Common myeloid progenitor, CD34-positive (primary cell): ENCODE measurements around the gene RAI14.
A peak's percentile ranks its signal among the peaks of the same experiment; 100 is the strongest.
"Not testable (repeated sequence)": the region's sequence is repeated elsewhere in the genome, so short reads cannot be mapped to it uniquely, and the experiment has no call there.

Source experiments
- CTCF ChIA-PET: fragments of 350-600 bp; sonication (Branson Sonifier 250); formaldehyde crosslinking; loops from one replicate; lab custom pipeline; 2021; ENCODE audit warnings: antibody characterized with exemption; lab: Charles Lee
- POLR2A ChIA-PET: fragments of 350-600 bp; sonication (Branson Sonifier 250); formaldehyde crosslinking; loops from one replicate; lab custom pipeline; 2021; ENCODE audit warnings: antibody characterized with exemption; lab: Charles Lee
- DNase-seq, 3 donors: peaks; one replicate each; pipeline versions ENCODE4 v3.0.0 to v3.0.0-alpha.2; 2013
- H3K27ac ChIP-seq, 2 experiments: 1 replicate in 1 of 2; 2 replicates in 1 of 2; pipeline ENCODE4 v1.7.0; 2013; ENCODE audit warnings: inconsistent platforms in 2 of 2, low read length in 2 of 2, mild to moderate bottlenecking in 2 of 2, low read depth in 1 of 2, moderate library complexity in 1 of 2; ENCODE audit not compliant: severe bottlenecking in 2 of 2, insufficient read depth in 1 of 2, poor library complexity in 1 of 2
- H3K27me3 ChIP-seq, 5 experiments: replicated peaks in 2 of 5; 1 replicate in 3 of 5; 2 replicates in 2 of 5; pipeline versions ENCODE4 v1.6.1 to v1.7.0; 2013; ENCODE audit warnings: low read length in 4 of 5, mild to moderate bottlenecking in 2 of 5, moderate library complexity in 2 of 5, inconsistent platforms in 1 of 5; ENCODE audit not compliant: insufficient read depth in 5 of 5, control insufficient read depth in 4 of 5
- H3K36me3 ChIP-seq, 4 experiments: 1 replicate in 2 of 4; 2 replicates in 2 of 4; pipeline versions ENCODE4 v1.6.1 to v1.7.0; 2013; ENCODE audit warnings: low read length in 3 of 4, control low read depth in 1 of 4, mild to moderate bottlenecking in 1 of 4; ENCODE audit not compliant: control insufficient read depth in 4 of 4, insufficient read depth in 4 of 4
- H3K4me1 ChIP-seq, 4 experiments: 1 replicate in 3 of 4; 2 replicates in 1 of 4; pipeline versions ENCODE4 v1.6.1 to v1.7.1; 2013; ENCODE audit warnings: low read length in 3 of 4, mild to moderate bottlenecking in 3 of 4, control low read depth in 1 of 4, inconsistent platforms in 1 of 4, moderate library complexity in 1 of 4; ENCODE audit not compliant: control insufficient read depth in 4 of 4, insufficient read depth in 4 of 4; ENCODE audit errors: control extremely low read depth in 1 of 4
- H3K4me3 ChIP-seq, 7 experiments: 1 replicate in 4 of 7; 2 replicates in 3 of 7; pipeline versions ENCODE4 v1.5.1 to v1.7.0; 2013; ENCODE audit warnings: mild to moderate bottlenecking in 7 of 7, low read length in 6 of 7, moderate library complexity in 6 of 7, inconsistent platforms in 2 of 7, low read depth in 2 of 7, control low read depth in 1 of 7; ENCODE audit not compliant: insufficient read depth in 4 of 7, control insufficient read depth in 1 of 7; ENCODE audit errors: extremely low read depth in 1 of 7
- H3K9me3 ChIP-seq, 5 experiments: 1 replicate in 4 of 5; 2 replicates in 1 of 5; pipeline versions ENCODE4 v1.6.1 to v1.7.1; 2013; ENCODE audit warnings: low read length in 4 of 5, mild to moderate bottlenecking in 2 of 5, inconsistent platforms in 1 of 5, low read depth in 1 of 5, moderate library complexity in 1 of 5; ENCODE audit not compliant: control insufficient read depth in 4 of 5, insufficient read depth in 2 of 5; ENCODE audit errors: control extremely low read depth in 1 of 5
- WGBS: methylation state at CpG from one replicate; pipeline ENCODE4 v1.1.5; 2013; ENCODE audit not compliant: insufficient coverage; 5-methylcytosine and 5-hydroxymethylcytosine counted together

Gene RAI14

DNA sequence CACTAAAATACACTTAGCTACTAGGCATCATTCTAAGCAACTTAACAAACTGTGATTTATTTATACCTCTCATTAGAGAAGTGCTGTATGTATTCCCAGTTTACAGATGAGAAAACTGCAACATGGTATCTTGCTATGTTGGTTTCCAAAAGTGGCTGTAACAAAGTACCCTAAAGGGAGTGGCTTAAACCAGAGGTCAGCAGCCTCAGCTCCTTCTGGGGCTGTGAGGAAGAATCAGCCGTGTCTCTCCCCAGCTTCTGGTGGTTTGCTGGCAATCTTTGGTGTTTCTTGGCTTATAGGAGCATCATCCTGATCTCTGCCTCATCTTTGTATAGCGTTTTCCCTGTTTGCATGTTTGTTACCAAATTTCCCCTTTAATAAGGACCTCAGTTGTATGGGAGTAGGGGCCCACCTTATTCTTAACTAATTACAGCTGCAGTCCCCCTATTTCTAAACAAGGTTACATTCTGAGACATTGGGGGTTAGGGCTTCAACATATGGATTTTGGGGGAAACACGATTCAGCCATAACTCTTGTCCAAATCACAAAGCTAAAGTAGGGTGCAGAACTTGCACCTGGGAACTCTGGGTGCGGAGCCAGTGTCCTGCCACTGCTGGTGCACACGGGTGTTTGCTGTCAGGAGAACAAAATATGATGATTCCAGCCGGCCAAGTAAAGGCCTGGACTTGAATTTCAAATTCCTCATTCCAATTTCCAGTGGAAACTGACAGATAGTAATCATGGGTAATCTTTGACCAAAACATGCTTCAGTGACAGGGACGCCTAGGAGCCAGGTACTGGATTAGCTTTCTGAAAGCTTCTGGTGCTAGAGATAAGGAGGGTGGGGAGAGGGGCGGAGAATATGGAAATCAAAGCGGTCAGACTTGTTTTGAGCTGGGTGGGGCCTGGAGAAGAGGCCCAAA is 43.3 kb downstream of the RAI14 start:
- Histone ChIP-seq H3K36me3 (no peaks in the 10 kb centered on the region), H3K4me3 (no peak overlapping the region), H3K4me1 (peaks cover 0 to 5% (median 0%) of the 10 kb centered on the region in 4 experiments), H3K27me3 (no peaks in the 10 kb centered on the region), H3K9me3 (no peaks in the 10 kb centered on the region), H3K27ac (no peak overlapping the region)
- ChIA-PET POLR2A (no interaction called here), CTCF (interaction anchor here (1.9 kb wide), 1 partner anchor 12 kb away, joined by 6 read pairs; no protein-coding TSS in a partner anchor)
- 88% methylated on average over 8 of the region's 9 CpGs for WGBS
- DNase-seq, result peak; percentile 12 to 52 (median 35)

DNA sequence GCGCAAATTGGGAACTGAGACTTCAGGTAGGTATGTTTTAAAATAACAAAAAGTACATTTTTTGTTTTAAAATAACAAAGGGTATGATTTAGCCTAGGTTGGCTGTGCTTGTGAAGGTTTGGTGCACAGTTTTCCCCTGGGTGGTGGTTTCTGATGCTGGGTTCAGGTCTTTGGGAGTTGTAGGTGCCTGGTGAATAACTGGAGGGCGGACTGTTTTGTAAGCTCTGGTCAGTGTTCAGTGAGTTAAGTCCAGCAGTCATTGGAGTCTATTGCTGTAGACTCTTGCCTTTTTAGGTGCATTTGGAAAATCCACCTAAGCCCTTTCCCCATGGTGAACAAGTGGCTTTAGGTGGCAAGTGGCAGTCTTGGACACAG is 43.9 kb downstream of the RAI14 start:
- Histone ChIP-seq H3K27me3 (no peaks in the 10 kb centered on the region), H3K27ac (no peak overlapping the region), H3K4me3 (no peak overlapping the region), H3K4me1 (peaks cover 0 to 5% (median 0%) of the 10 kb centered on the region in 4 experiments), H3K36me3 (no peaks in the 10 kb centered on the region), H3K9me3 (no peaks in the 10 kb centered on the region)
- WGBS, result no CpG with 5 or more reads among the region's 2 CpGs
- ChIA-PET CTCF (interaction anchor here (1.9 kb wide), 1 partner anchor 12 kb away, joined by 6 read pairs; no protein-coding TSS in a partner anchor), POLR2A (no interaction called here)
- no peak for DNase-seq

DNA sequence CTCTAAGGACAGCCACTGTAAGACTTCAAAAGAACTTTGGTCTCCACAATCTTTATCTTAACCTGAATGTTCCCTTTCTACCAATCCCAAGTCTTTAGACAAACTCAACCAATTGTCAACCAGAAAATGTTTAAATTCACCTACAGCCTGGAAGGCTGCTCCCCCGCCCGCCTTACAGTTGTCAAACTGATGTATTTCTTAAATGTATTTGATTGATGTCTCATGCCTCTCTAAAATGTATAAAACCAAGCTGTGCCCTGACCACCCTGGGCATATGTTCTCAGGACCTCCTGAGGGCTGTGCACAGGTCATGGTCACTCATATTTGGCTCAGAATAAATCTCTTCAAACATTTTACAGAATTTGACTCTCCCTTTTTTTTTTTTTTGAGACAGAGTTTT is 45.3 kb downstream of the RAI14 start:
- H3K4me3 ChIP-seq, H3K4me1 ChIP-seq, H3K36me3 ChIP-seq, CTCF ChIA-PET, H3K27ac ChIP-seq, DNase-seq, POLR2A ChIA-PET, H3K27me3 ChIP-seq, H3K9me3 ChIP-seq: not testable (repeated sequence)
- no CpG with 5 or more reads among the region's 2 CpGs for WGBS

DNA sequence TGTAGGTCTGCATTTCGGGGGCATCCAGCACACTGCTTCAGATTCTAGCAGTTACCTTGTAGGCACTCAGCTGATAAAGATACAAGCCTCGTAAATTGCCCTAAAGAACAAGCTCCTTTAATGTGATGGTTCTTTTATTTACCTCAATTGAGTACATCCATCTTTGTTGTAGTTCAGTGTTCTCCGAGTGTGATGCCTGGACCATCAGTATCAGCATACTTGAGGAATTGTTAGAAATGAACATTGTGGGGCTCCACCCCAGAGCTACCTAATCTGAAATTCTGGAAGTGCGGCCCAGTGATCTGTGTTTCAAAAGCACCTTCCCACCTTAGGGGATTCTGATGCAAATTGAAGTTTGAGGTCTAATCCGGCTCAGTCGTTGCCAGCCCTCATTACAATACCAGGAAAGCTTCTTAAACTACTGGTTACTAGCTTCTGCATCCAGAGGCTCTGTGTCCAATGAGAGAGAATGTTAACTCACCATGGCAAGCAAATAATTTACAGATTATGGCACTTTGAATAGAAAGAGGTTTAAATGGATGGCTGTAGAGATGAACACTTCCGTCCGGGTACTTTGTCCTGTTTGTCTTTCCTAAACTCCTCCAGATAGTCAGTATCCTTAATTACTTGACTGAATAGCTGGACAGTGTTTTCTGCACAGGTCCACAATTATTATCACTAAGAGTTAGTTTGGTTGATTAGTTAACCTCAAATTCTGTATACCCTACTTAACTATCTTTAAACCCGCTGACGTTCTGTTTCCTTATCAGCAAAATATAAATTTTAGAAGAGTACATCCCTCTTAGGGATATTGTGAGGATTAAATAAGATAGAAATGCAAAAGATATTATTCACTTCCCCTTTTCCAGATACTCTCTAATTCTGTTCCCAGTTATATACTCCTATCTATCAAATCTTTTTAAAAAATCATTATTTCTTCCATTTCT is 47.9 kb downstream of the RAI14 start:
- 96% methylated on average over 7 of the region's 10 CpGs for WGBS
- no peak for DNase-seq
- Histone ChIP-seq H3K36me3 (no peaks in the 10 kb centered on the region), H3K27me3 (no peaks in the 10 kb centered on the region), H3K4me1 (no peaks in the 10 kb centered on the region), H3K9me3 (no peaks in the 10 kb centered on the region), H3K27ac (no peak overlapping the region), H3K4me3 (no peak overlapping the region)
- ChIA-PET POLR2A (no interaction called here), CTCF (interaction anchor here (0.6 to 1.1 kb wide), 3 partner anchors 18 to 49 kb away, joined by 3 read pairs; no protein-coding TSS in a partner anchor)

DNA sequence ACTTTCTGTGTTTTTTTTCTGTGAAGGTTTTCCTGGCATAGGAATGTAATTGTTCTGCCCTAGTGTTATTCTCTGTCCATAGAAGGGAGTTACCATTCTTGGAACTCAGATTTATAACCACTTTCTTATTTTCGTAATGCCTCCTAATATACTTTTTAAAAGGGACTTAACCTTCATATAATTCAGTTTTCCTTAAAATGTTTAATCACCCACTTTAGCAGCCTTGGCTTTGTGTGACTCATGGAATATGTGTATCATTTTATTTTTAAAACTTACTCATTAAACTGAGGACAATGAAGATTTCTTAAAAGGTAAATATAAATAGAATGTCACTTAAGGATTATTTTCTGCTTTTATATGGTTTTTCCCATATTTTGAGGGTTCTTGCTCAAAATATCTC is 50.0 kb downstream of the RAI14 start:
- CTCF ChIA-PET, result no interaction called here

DNA sequence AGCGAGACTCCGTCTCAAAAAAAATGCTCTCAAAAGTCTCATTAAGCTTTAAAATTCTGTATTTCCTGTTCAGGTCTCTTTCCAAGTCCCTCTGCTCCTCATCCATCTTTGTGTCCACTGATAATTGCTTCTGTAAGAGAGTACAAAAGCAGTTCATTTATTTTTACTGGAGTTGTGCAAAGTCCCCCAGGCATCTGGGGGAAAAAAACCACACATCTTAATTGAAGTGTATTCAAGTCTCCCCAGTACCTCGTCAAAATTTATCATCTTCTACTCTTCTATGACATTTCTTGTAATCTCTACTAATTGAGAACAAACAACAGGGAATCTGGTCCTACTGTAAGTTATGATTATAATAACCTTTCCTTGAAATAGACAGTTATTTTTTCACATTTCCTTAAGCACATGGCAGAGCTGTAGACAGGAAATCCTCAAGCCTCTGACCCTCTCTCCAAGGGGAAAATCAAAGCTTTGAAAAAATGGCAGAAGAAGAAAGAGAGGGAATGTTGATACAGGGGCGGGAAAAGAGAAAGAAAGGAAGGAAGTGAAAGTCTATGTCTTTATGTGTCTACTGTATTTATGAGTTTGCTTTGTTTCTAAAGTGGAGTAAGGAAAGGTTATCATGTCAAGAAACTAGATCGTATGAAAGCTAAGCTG is 51.5 kb downstream of the RAI14 start:
- Histone ChIP-seq H3K4me3 (no peak overlapping the region), H3K9me3 (no peaks in the 10 kb centered on the region), H3K27me3 (no peaks in the 10 kb centered on the region), H3K27ac (no peak overlapping the region), H3K36me3 (no peaks in the 10 kb centered on the region), H3K4me1 (no peaks in the 10 kb centered on the region)
- WGBS, result 100% methylated on average over 1 of the region's 5 CpGs
- DNase-seq, result no peak
- POLR2A ChIA-PET, result no interaction called here
- CTCF ChIA-PET, result no interaction called here

More for the DNA sequence above, 50.0 kb downstream of the RAI14 start:
- Histone ChIP-seq H3K4me1 (no peaks in the 10 kb centered on the region), H3K27me3 (no peaks in the 10 kb centered on the region), H3K27ac (no peak overlapping the region), H3K36me3 (no peaks in the 10 kb centered on the region), H3K9me3 (no peaks in the 10 kb centered on the region), H3K4me3 (no peak overlapping the region)
- DNase-seq, result no peak
- no CpG with 5 or more reads among the region's 1 CpG for WGBS
- POLR2A ChIA-PET, result no interaction called here
